ENCODE results near the gene C3orf18. TPM values are rescaled to one million over a fixed set of nuclear protein-coding genes. Genes with fewer than 3 reads are reported as not detected.
A peak's percentile ranks its signal among the peaks of the same experiment; 100 is the strongest.

The C3orf18 gene
- total and polyA plus RNA-seq, 8 donors: 4.9 to 75.0 (median 8.2) TPM; not detected in 1

- peaks cover 19 to 40% (median 39%) of the 10 kb centered on the region in 4 donors for H3K36me3 ChIP-seq
- peak overlapping the region; percentile 62 to 98 (median 96) for H3K27ac ChIP-seq
- H3K27me3 ChIP-seq: no peaks in the 10 kb centered on the region
- peaks cover 80 to 100% (median 98%) of the 10 kb centered on the region in 4 donors for H3K4me1 ChIP-seq
- intact Hi-C loops (cut with DNase I; ENCODE audit: low total_unique reads): no loop called here
- no peak for DNase-seq
- H3K4me3 ChIP-seq: peak overlapping the region in 1 of 4 donors; percentile 26
- H3K9me3 ChIP-seq: no peaks in the 10 kb centered on the region
- no peak for TF ChIP-seq EP300 (IDR thresholded peaks at IDR 0.05)
- TF ChIP-seq POLR2AphosphoS5 (IDR thresholded peaks at IDR 0.05): no peak
- no peak for TF ChIP-seq POLR2A (IDR thresholded peaks at IDR 0.05)
- no peak for TF ChIP-seq CTCF (IDR thresholded peaks at IDR 0.05)
- WGBS, 5 donors: 32 to 56% (median 50%) methylated on average over 5 of the region's 5 CpGs
Observed at GRCh38 chr3:50605901-50606326, 38.4 kb upstream of the C3orf18 start.

GRCh38 chr3:50604628-50605588 is 37.4 kb upstream of the C3orf18 start:
- Histone ChIP-seq H3K9me3 (no peaks in the 10 kb centered on the region), H3K4me1 (peaks cover 81 to 100% (median 98%) of the 10 kb centered on the region in 4 donors), H3K27me3 (no peaks in the 10 kb centered on the region), H3K36me3 (peaks cover 19 to 40% (median 39%) of the 10 kb centered on the region in 4 donors), H3K4me3 (no peak overlapping the region), H3K27ac (peak overlapping the region; percentile 62 to 98 (median 96))
- DNase-seq: peak in 1 of 2 donors; percentile 87
- 43 to 69% (median 47%) methylated on average over 13 to 14 of the region's 14 CpGs for WGBS, 5 donors
- TF ChIP-seq CTCF (IDR thresholded peaks at IDR 0.05): no peak
- TF ChIP-seq EP300 (IDR thresholded peaks at IDR 0.05): no peak
- no peak for TF ChIP-seq POLR2A (IDR thresholded peaks at IDR 0.05)
- peak in 2 of 3 donors; percentile 34 to 60 for TF ChIP-seq POLR2AphosphoS5 (IDR thresholded peaks at IDR 0.05)
- intact Hi-C loops (cut with DNase I; ENCODE audit: low total_unique reads): no loop called here

GRCh38 chr3:50604110-50604621 is 36.6 kb upstream of the C3orf18 start:
- 79 to 85% (median 80%) methylated on average over 5 of the region's 5 CpGs for WGBS, 5 donors
- peaks cover 19 to 40% (median 39%) of the 10 kb centered on the region in 4 donors for H3K36me3 ChIP-seq
- DNase-seq: no peak
- peak overlapping the region; percentile 92 to 98 (median 96) for H3K27ac ChIP-seq
- TF ChIP-seq EP300 (IDR thresholded peaks at IDR 0.05): no peak
- no peak for TF ChIP-seq POLR2AphosphoS5 (IDR thresholded peaks at IDR 0.05)
- no peak for TF ChIP-seq POLR2A (IDR thresholded peaks at IDR 0.05)
- no peak for TF ChIP-seq CTCF (IDR thresholded peaks at IDR 0.05)
- peaks cover 76 to 100% (median 96%) of the 10 kb centered on the region in 4 donors for H3K4me1 ChIP-seq
- intact Hi-C loops (cut with DNase I; ENCODE audit: low total_unique reads): no loop called here
- no peak overlapping the region for H3K4me3 ChIP-seq
- no peaks in the 10 kb centered on the region for H3K9me3 ChIP-seq
- no peaks in the 10 kb centered on the region for H3K27me3 ChIP-seq

GRCh38 chr3:50603261-50604109 is 35.9 kb upstream of the C3orf18 start:
- Histone ChIP-seq H3K27ac (peak overlapping the region; percentile 92 to 98 (median 96)), H3K4me3 (no peak overlapping the region), H3K36me3 (peaks cover 19 to 40% (median 38%) of the 10 kb centered on the region in 4 donors), H3K9me3 (no peaks in the 10 kb centered on the region), H3K4me1 (peaks cover 75 to 94% (median 91%) of the 10 kb centered on the region in 4 donors), H3K27me3 (no peaks in the 10 kb centered on the region)
- TF ChIP-seq CTCF (IDR thresholded peaks at IDR 0.05): no peak
- TF ChIP-seq POLR2AphosphoS5 (IDR thresholded peaks at IDR 0.05): no peak
- no peak for TF ChIP-seq POLR2A (IDR thresholded peaks at IDR 0.05)
- TF ChIP-seq EP300 (IDR thresholded peaks at IDR 0.05): no peak
- intact Hi-C loops (cut with DNase I; ENCODE audit: low total_unique reads): no loop called here
- WGBS, 5 donors: 63 to 76% (median 73%) methylated on average over 4 of the region's 4 CpGs
- no peak for DNase-seq
